HEK293 (cell line): ENCODE results near the gene RBMS3.

Experiments used
- CTCF ChIA-PET: fragments of 350-600 bp; formaldehyde crosslinking; extraction: SDS; loops from one replicate; lab custom pipeline; 2021; ENCODE audit warnings: antibody characterized with exemption; lab: Yijun Ruan, JAX
- POLR2A ChIA-PET: fragments of 300-600 bp; formaldehyde crosslinking; extraction: SDS; loops from one replicate; lab custom pipeline; 2020; ENCODE audit warnings: antibody characterized with exemption, inconsistent platforms; lab: Yijun Ruan, JAX
- H3K27ac ChIP-seq: fragments of 200-500 bp; sonication (Bioruptor generic); 2 replicates; pipeline ENCODE4 v1.5.1; 2014; ENCODE audit warnings: low read depth, low read length, control low read depth, inconsistent platforms; ENCODE audit errors: extremely low read depth
- H3K36me3 ChIP-seq, 2 experiments: fragments of 200-500 bp in 1 of 2; sonication (Bioruptor generic) in 1 of 2; 1 replicate in 1 of 2; 2 replicates in 1 of 2; pipeline ENCODE4 v1.5.1; 2014 to 2017; ENCODE audit warnings: inconsistent platforms in 2 of 2, low read length in 2 of 2; ENCODE audit not compliant: control insufficient read depth in 2 of 2, insufficient read depth in 1 of 2
- H3K4me1 ChIP-seq: fragments of 200-500 bp; sonication (Bioruptor generic); 2 replicates; pipeline ENCODE4 v1.5.1; 2014; ENCODE audit warnings: mild to moderate bottlenecking, low read length, inconsistent platforms; ENCODE audit not compliant: control insufficient read depth, insufficient read depth
- H3K4me3 ChIP-seq: 2 replicates; pipeline ENCODE4 v1.5.1; 2011; ENCODE audit warnings: low read depth, mild to moderate bottlenecking, control low read depth, low read length, moderate library complexity
- H3K9me3 ChIP-seq: fragments of 200-500 bp; sonication (Bioruptor generic); 2 replicates; pipeline ENCODE4 v1.5.1; 2014; ENCODE audit warnings: low read depth, low read length, inconsistent platforms; ENCODE audit not compliant: control insufficient read depth, insufficient read depth
- BCL11A ChIP-seq: fragments of 450-650 bp; formaldehyde crosslinking; IDR thresholded peaks from 2 replicates; pipeline ENCODE4 v1.5.1; 2016; ENCODE audit warnings: low read depth, missing biosample characterization, missing genetic modification characterization
- GLI2 ChIP-seq: fragments of 450-650 bp; formaldehyde crosslinking; IDR thresholded peaks from 2 replicates; pipeline ENCODE4; 2017; ENCODE audit warnings: missing biosample characterization, missing genetic modification characterization, low read depth, borderline replicate concordance
- GLI4 ChIP-seq: fragments of 450-650 bp; formaldehyde crosslinking; IDR thresholded peaks from 2 replicates; pipeline ENCODE4 v1.5.1; 2016; ENCODE audit warnings: missing biosample characterization, missing genetic modification characterization
- KLF7 ChIP-seq: fragments of 450-650 bp; formaldehyde crosslinking; IDR thresholded peaks from 2 replicates; pipeline ENCODE4 v1.5.1; 2016; ENCODE audit warnings: missing biosample characterization, missing genetic modification characterization, borderline replicate concordance
- SALL2 ChIP-seq: fragments of 450-650 bp; formaldehyde crosslinking; IDR thresholded peaks from 2 replicates; pipeline ENCODE4 v1.5.0; 2017; ENCODE audit warnings: missing biosample characterization, mild to moderate bottlenecking, missing genetic modification characterization, borderline replicate concordance
- SETDB1 ChIP-seq: IDR thresholded peaks from one replicate; pipeline ENCODE4 v1.6.1; 2017; ENCODE audit warnings: mild to moderate bottlenecking, low read length, moderate library complexity, mixed read lengths; ENCODE audit not compliant: insufficient read length
- SP2 ChIP-seq: fragments of 450-650 bp; formaldehyde crosslinking; IDR thresholded peaks from 2 replicates; pipeline ENCODE4 v1.5.1; 2016; ENCODE audit warnings: missing biosample characterization, missing genetic modification characterization
- TCF7L2 ChIP-seq: IDR thresholded peaks from 2 replicates; pipeline ENCODE4 v1.6.1; 2011; ENCODE audit warnings: low read depth, mild to moderate bottlenecking, inconsistent platforms, low read length, moderate library complexity, borderline replicate concordance
- YY2 ChIP-seq: fragments of 450-650 bp; formaldehyde crosslinking; IDR thresholded peaks from 2 replicates; pipeline ENCODE4 v1.5.1; 2016; ENCODE audit warnings: missing biosample characterization, missing genetic modification characterization
- ZBTB17 ChIP-seq: fragments of 450-650 bp; formaldehyde crosslinking; IDR thresholded peaks from 2 replicates; pipeline ENCODE4 v1.5.1; 2016; ENCODE audit warnings: missing biosample characterization, missing genetic modification characterization
- ZBTB7A ChIP-seq: fragments of 450-650 bp; formaldehyde crosslinking; IDR thresholded peaks from 2 replicates; pipeline ENCODE4 v1.5.1; 2016; ENCODE audit warnings: low read depth, missing biosample characterization, missing genetic modification characterization
- ZEB2 ChIP-seq: fragments of 450-650 bp; formaldehyde crosslinking; IDR thresholded peaks from 2 replicates; pipeline ENCODE4 v1.5.1; 2016; ENCODE audit warnings: missing biosample characterization, missing genetic modification characterization
- ZNF184 ChIP-seq: fragments of 450-650 bp; IDR thresholded peaks from 2 replicates; pipeline ENCODE4 v1.5.1; 2018; ENCODE audit warnings: missing biosample characterization, mild to moderate bottlenecking, missing genetic modification characterization
- ZNF292 ChIP-seq: fragments of 450-650 bp; formaldehyde crosslinking; IDR thresholded peaks from 2 replicates; pipeline ENCODE4 v1.5.1; 2016; ENCODE audit warnings: low read depth, missing biosample characterization, missing genetic modification characterization, borderline replicate concordance
- ZNF548 ChIP-seq: fragments of 450-650 bp; formaldehyde crosslinking; IDR thresholded peaks from 2 replicates; pipeline ENCODE4 v1.5.1; 2016; ENCODE audit warnings: missing biosample characterization, missing genetic modification characterization
- ZNF610 ChIP-seq: fragments of 450-650 bp; formaldehyde crosslinking; IDR thresholded peaks from 2 replicates; pipeline ENCODE4 v1.5.1; 2016; ENCODE audit warnings: missing biosample characterization, missing genetic modification characterization, borderline replicate concordance
- ZSCAN23 ChIP-seq: fragments of 450-650 bp; formaldehyde crosslinking; IDR thresholded peaks from 2 replicates; pipeline ENCODE4 v1.5.1; 2016; ENCODE audit warnings: missing biosample characterization, missing genetic modification characterization
- TF ChIP-seq, protein P1 (sequence below): fragments of 450-650 bp; formaldehyde crosslinking; IDR thresholded peaks from 2 replicates; pipeline ENCODE4 v1.5.1; 2016; ENCODE audit warnings: missing biosample characterization, missing genetic modification characterization
- TF ChIP-seq, protein P2 (sequence below): fragments of 450-650 bp; formaldehyde crosslinking; IDR thresholded peaks from 2 replicates; pipeline ENCODE4 v1.5.1; 2016; ENCODE audit warnings: missing biosample characterization, missing genetic modification characterization
- TF ChIP-seq, protein P3 (sequence below): fragments of 450-650 bp; formaldehyde crosslinking; IDR thresholded peaks from 2 replicates; pipeline ENCODE4 v1.5.0; 2017; ENCODE audit warnings: missing biosample characterization, missing genetic modification characterization, borderline replicate concordance

The RBMS3 gene

DNA sequence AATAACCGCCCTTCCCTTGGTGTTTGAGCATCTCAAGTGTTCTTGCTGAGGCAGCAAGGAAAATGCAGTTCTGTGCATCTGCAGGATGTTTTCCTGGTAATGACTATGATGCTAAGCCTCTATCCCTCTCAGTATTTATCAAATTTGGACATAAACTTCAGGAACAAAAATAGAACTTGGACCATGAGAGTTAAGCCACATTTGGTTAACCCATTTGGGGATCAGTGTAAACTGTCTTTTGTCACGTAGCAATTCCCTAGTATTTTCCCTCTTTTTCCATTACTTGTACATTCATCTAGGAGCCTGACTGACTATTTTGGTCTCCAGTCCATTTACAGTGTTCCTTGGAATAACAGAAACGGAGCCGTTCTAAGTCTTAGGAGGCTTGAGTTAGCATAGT lies 250.8 kb downstream of the RBMS3 start (continued):
- no peak for TF ChIP-seq SP2 (tag by site-specific recombination)

DNA sequence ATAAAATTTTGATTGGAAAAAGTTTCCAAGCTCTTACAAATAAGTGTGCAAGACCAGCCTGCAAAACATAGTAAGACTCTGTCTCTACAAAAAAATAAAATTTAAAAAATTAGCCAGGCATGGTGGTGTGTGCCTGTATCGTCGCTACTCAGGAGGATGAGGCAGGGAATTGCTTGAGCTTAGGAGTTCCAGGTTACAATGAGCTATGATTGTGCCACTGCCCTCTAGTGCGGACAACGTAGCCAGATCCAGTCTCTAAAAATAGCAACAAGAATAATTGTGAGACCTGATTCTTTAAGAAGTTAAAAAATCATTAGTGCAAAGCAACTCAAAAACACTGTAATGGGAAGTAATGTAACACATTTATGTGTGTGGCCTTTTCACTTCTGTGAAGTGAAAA lies 251.6 kb downstream of the RBMS3 start:
- CTCF ChIA-PET: no interaction called here
- POLR2A ChIA-PET: no interaction called here
- no peak for TF ChIP-seq YY2 (tag by site-specific recombination)
- no peak for TF ChIP-seq ZBTB17 (tag by site-specific recombination)
- no peak for TF ChIP-seq SALL2 (tag by site-specific recombination)
- no peak for TF ChIP-seq ZNF610 (tag by site-specific recombination)
- no peak for TF ChIP-seq ZNF548 (tag by site-specific recombination)
- no peak for TF ChIP-seq TCF7L2
- TF ChIP-seq KLF7 (tag by site-specific recombination): no peak
- TF ChIP-seq, protein P1, sequence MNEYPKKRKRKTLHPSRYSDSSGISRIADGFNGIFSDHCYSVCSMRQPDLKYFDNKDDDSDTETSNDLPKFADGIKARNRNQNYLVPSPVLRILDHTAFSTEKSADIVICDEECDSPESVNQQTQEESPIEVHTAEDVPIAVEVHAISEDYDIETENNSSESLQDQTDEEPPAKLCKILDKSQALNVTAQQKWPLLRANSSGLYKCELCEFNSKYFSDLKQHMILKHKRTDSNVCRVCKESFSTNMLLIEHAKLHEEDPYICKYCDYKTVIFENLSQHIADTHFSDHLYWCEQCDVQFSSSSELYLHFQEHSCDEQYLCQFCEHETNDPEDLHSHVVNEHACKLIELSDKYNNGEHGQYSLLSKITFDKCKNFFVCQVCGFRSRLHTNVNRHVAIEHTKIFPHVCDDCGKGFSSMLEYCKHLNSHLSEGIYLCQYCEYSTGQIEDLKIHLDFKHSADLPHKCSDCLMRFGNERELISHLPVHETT: no peak
- TF ChIP-seq GLI2: no peak
- TF ChIP-seq SETDB1: no peak
- no peak for TF ChIP-seq ZEB2 (tag by site-specific recombination)
- no peak for TF ChIP-seq ZNF292 (tag by site-specific recombination)
- no peak for TF ChIP-seq ZBTB7A (tag by site-specific recombination)
- no peak for TF ChIP-seq GLI4 (tag by site-specific recombination)
- no peak for TF ChIP-seq BCL11A
- no peak for TF ChIP-seq ZNF184
- TF ChIP-seq ZSCAN23 (tag by site-specific recombination): no peak
- TF ChIP-seq SP2 (tag by site-specific recombination): no peak
- TF ChIP-seq, protein P2, sequence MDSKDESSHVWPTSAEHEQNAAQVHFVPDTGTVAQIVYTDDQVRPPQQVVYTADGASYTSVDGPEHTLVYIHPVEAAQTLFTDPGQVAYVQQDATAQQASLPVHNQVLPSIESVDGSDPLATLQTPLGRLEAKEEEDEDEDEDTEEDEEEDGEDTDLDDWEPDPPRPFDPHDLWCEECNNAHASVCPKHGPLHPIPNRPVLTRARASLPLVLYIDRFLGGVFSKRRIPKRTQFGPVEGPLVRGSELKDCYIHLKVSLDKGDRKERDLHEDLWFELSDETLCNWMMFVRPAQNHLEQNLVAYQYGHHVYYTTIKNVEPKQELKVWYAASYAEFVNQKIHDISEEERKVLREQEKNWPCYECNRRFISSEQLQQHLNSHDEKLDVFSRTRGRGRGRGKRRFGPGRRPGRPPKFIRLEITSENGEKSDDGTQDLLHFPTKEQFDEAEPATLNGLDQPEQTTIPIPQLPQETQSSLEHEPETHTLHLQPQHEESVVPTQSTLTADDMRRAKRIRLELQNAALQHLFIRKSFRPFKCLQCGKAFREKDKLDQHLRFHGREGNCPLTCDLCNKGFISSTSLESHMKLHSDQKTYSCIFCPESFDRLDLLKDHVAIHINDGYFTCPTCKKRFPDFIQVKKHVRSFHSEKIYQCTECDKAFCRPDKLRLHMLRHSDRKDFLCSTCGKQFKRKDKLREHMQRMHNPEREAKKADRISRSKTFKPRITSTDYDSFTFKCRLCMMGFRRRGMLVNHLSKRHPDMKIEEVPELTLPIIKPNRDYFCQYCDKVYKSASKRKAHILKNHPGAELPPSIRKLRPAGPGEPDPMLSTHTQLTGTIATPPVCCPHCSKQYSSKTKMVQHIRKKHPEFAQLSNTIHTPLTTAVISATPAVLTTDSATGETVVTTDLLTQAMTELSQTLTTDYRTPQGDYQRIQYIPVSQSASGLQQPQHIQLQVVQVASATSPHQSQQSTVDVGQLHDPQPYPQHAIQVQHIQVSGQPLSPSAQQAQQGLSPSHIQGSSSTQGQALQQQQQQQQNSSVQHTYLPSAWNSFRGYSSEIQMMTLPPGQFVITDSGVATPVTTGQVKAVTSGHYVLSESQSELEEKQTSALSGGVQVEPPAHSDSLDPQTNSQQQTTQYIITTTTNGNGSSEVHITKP: no peak
- TF ChIP-seq, protein P3, sequence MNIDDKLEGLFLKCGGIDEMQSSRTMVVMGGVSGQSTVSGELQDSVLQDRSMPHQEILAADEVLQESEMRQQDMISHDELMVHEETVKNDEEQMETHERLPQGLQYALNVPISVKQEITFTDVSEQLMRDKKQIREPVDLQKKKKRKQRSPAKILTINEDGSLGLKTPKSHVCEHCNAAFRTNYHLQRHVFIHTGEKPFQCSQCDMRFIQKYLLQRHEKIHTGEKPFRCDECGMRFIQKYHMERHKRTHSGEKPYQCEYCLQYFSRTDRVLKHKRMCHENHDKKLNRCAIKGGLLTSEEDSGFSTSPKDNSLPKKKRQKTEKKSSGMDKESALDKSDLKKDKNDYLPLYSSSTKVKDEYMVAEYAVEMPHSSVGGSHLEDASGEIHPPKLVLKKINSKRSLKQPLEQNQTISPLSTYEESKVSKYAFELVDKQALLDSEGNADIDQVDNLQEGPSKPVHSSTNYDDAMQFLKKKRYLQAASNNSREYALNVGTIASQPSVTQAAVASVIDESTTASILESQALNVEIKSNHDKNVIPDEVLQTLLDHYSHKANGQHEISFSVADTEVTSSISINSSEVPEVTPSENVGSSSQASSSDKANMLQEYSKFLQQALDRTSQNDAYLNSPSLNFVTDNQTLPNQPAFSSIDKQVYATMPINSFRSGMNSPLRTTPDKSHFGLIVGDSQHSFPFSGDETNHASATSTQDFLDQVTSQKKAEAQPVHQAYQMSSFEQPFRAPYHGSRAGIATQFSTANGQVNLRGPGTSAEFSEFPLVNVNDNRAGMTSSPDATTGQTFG (tag by site-specific recombination): no peak
- H3K4me1 ChIP-seq: 0 out of 2 replicates have a peak, but pooled peaks cover 3% of the 10 kb centered on the region
- H3K27ac ChIP-seq: no peak overlapping the region
- H3K36me3 ChIP-seq: no peaks in the 10 kb centered on the region
- H3K4me3 ChIP-seq: no peak overlapping the region
- H3K9me3 ChIP-seq: no peaks in the 10 kb centered on the region
